ACC112 (cell line): Measurements from ENCODE around the gene CADM2.

Experiments used
- H2AFZ ChIP-seq: fragments of 200-600 bp; sonication (generic); one replicate; pipeline ENCODE4 v1.6.0; 2017; ENCODE audit warnings: antibody characterized with exemption, low read length; ENCODE audit not compliant: unreplicated experiment
- H3K27ac ChIP-seq: fragments of 200-600 bp; sonication (generic); 2 replicates; pipeline ENCODE4 v1.5.1; 2014; ENCODE audit warnings: low read depth, mild to moderate bottlenecking, antibody characterized with exemption, low read length, moderate library complexity
- H3K27me3 ChIP-seq: fragments of 200-600 bp; sonication (generic); 2 replicates; pipeline ENCODE4 v1.6.1; 2014; ENCODE audit warnings: mild to moderate bottlenecking, antibody characterized with exemption, low read length, moderate library complexity, mixed read lengths; ENCODE audit not compliant: insufficient read depth
- H3K36me3 ChIP-seq: fragments of 200-600 bp; sonication (generic); 2 replicates; pipeline ENCODE4 v1.6.1; 2016; ENCODE audit warnings: mild to moderate bottlenecking, antibody characterized with exemption, low read length, moderate library complexity, mixed read lengths; ENCODE audit not compliant: insufficient read depth
- H3K4me1 ChIP-seq: fragments of 200-600 bp; sonication (generic); one replicate; pipeline ENCODE4 v1.6.1; 2016; ENCODE audit warnings: low read length, mixed read lengths; ENCODE audit not compliant: insufficient read depth, unreplicated experiment, control insufficient read depth
- H3K4me3 ChIP-seq: fragments of 200-600 bp; sonication (generic); 2 replicates; pipeline ENCODE4 v1.5.1; 2014; ENCODE audit warnings: mild to moderate bottlenecking, low read depth, low read length
- H3K79me2 ChIP-seq: fragments of 200-600 bp; sonication (generic); one replicate; pipeline ENCODE4 v1.6.0; 2016; ENCODE audit warnings: low read length; ENCODE audit not compliant: control insufficient read depth, unreplicated experiment, insufficient read depth

The CADM2 gene

GRCh38 chr3:85631070-85631469 is 672.3 kb downstream of the CADM2 start:
- Histone ChIP-seq H3K4me3 (no peak overlapping the region), H3K36me3 (no peaks in the 10 kb centered on the region), H3K27me3 (no peaks in the 10 kb centered on the region), H3K79me2 (no peaks in the 10 kb centered on the region), H3K27ac (no peak overlapping the region), H2AFZ (no peak overlapping the region), H3K4me1 (no peaks in the 10 kb centered on the region)

GRCh38 chr3:85632921-85633320 is 674.1 kb downstream of the CADM2 start:
- no peak overlapping the region for H2AFZ ChIP-seq
- H3K4me3 ChIP-seq, result no peak overlapping the region
- H3K27me3 ChIP-seq, result no peaks in the 10 kb centered on the region
- H3K36me3 ChIP-seq, result no peaks in the 10 kb centered on the region
- H3K79me2 ChIP-seq, result no peaks in the 10 kb centered on the region
- H3K27ac ChIP-seq, result no peak overlapping the region
- H3K4me1 ChIP-seq, result no peaks in the 10 kb centered on the region

GRCh38 chr3:85652360-85652759 is 693.6 kb downstream of the CADM2 start:
- H3K4me3 ChIP-seq, result no peak overlapping the region
- no peaks in the 10 kb centered on the region for H3K79me2 ChIP-seq
- no peaks in the 10 kb centered on the region for H3K27me3 ChIP-seq
- no peaks in the 10 kb centered on the region for H3K4me1 ChIP-seq
- H2AFZ ChIP-seq, result no peak overlapping the region
- H3K27ac ChIP-seq, result no peak overlapping the region
- H3K36me3 ChIP-seq, result no peaks in the 10 kb centered on the region

GRCh38 chr3:85660451-85660850 is 701.7 kb downstream of the CADM2 start:
- Histone ChIP-seq H3K27me3 (no peaks in the 10 kb centered on the region), H3K27ac (no peak overlapping the region), H3K4me3 (no peak overlapping the region), H2AFZ (no peak overlapping the region), H3K36me3 (no peaks in the 10 kb centered on the region), H3K79me2 (no peaks in the 10 kb centered on the region), H3K4me1 (no peaks in the 10 kb centered on the region)

- Histone ChIP-seq H3K4me3 (no peak overlapping the region), H3K36me3 (no peaks in the 10 kb centered on the region), H3K4me1 (no peaks in the 10 kb centered on the region), H3K27ac (no peak overlapping the region), H3K27me3 (no peaks in the 10 kb centered on the region), H3K79me2 (no peaks in the 10 kb centered on the region), H2AFZ (no peak overlapping the region)
These were observed 703.7 kb downstream of the CADM2 start for GRCh38 chr3:85662462-85662861.

GRCh38 chr3:85667744-85668143 is 709.0 kb downstream of the CADM2 start:
- Histone ChIP-seq H3K27ac (no peak overlapping the region), H3K4me3 (no peak overlapping the region), H2AFZ (no peak overlapping the region), H3K36me3 (no peaks in the 10 kb centered on the region), H3K79me2 (no peaks in the 10 kb centered on the region), H3K4me1 (no peaks in the 10 kb centered on the region), H3K27me3 (no peaks in the 10 kb centered on the region)

GRCh38 chr3:85670634-85671205 is 711.9 kb downstream of the CADM2 start:
- H2AFZ ChIP-seq, result no peak overlapping the region
- no peaks in the 10 kb centered on the region for H3K79me2 ChIP-seq
- no peak overlapping the region for H3K27ac ChIP-seq
- no peaks in the 10 kb centered on the region for H3K4me1 ChIP-seq
- H3K4me3 ChIP-seq, result no peak overlapping the region
- no peaks in the 10 kb centered on the region for H3K36me3 ChIP-seq
- H3K27me3 ChIP-seq, result no peaks in the 10 kb centered on the region

- no peak overlapping the region for H3K27ac ChIP-seq
- H3K4me3 ChIP-seq, result no peak overlapping the region
- no peaks in the 10 kb centered on the region for H3K27me3 ChIP-seq
- H3K36me3 ChIP-seq, result no peaks in the 10 kb centered on the region
- H3K4me1 ChIP-seq, result no peaks in the 10 kb centered on the region
- H3K79me2 ChIP-seq, result no peaks in the 10 kb centered on the region
- no peak overlapping the region for H2AFZ ChIP-seq
These were observed 714.0 kb downstream of the CADM2 start for GRCh38 chr3:85672761-85673160.

- H3K27ac ChIP-seq, result no peak overlapping the region
- H3K4me1 ChIP-seq, result peaks cover 3% of the 10 kb centered on the region
- no peaks in the 10 kb centered on the region for H3K36me3 ChIP-seq
- no peak overlapping the region for H2AFZ ChIP-seq
- H3K4me3 ChIP-seq, result no peak overlapping the region
- H3K27me3 ChIP-seq, result no peaks in the 10 kb centered on the region
- no peaks in the 10 kb centered on the region for H3K79me2 ChIP-seq
These were observed 719.9 kb downstream of the CADM2 start for GRCh38 chr3:85678713-85679112.

GRCh38 chr3:85681906-85682305 is 723.1 kb downstream of the CADM2 start:
- Histone ChIP-seq H3K36me3 (no peaks in the 10 kb centered on the region), H2AFZ (no peak overlapping the region), H3K4me3 (no peak overlapping the region), H3K27me3 (no peaks in the 10 kb centered on the region), H3K27ac (no peak overlapping the region), H3K4me1 (peaks cover 3% of the 10 kb centered on the region), H3K79me2 (no peaks in the 10 kb centered on the region)

GRCh38 chr3:85691196-85691595 is 732.4 kb downstream of the CADM2 start:
- Histone ChIP-seq H3K4me1 (no peaks in the 10 kb centered on the region), H3K27me3 (no peaks in the 10 kb centered on the region), H3K36me3 (no peaks in the 10 kb centered on the region), H2AFZ (no peak overlapping the region), H3K4me3 (no peak overlapping the region), H3K27ac (no peak overlapping the region), H3K79me2 (no peaks in the 10 kb centered on the region)
